ENCODE measurements around the gene GARIN3.

Gene GARIN3

GRCh38 chr5:157115502-157115901, 50.6 kb downstream of the GARIN3 start:
- TF ChIP-seq CTCF (conservative IDR thresholded peaks at IDR 0.05): no peak
- no peak overlapping the region for H3K27ac ChIP-seq

- TF ChIP-seq CTCF (conservative IDR thresholded peaks at IDR 0.05): no peak
- no peak overlapping the region for H3K27ac ChIP-seq
Measured at GRCh38 chr5:157115012-157115411, 51.1 kb downstream of the GARIN3 start.

GRCh38 chr5:157113002-157113401, 53.1 kb downstream of the GARIN3 start:
- no peak for TF ChIP-seq CTCF (conservative IDR thresholded peaks at IDR 0.05)
- H3K27ac ChIP-seq: no peak overlapping the region

Measured in VCaP (cell line).